ENCODE data around the gene TMEM267.

DNA sequence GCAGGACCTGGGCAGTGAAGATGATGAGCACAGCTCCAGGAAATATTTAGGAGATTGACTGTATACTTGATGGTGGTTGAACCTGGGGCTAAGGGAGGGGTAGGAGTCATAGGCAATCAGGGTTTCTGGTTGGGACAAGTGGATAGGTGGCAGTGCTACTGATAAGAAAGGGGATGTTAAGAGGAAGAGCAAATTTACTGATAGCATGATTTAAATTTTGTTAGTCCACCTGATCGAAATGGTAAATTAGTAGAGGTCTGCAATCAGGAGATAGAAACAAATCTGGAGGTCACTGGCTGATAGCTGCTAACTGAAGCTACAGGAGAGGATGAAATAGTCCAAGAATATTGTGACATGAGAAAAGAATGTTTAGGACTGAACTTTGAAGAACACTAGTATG lies 37.0 kb upstream of the TMEM267 start:
- TF ChIP-seq, protein P1, sequence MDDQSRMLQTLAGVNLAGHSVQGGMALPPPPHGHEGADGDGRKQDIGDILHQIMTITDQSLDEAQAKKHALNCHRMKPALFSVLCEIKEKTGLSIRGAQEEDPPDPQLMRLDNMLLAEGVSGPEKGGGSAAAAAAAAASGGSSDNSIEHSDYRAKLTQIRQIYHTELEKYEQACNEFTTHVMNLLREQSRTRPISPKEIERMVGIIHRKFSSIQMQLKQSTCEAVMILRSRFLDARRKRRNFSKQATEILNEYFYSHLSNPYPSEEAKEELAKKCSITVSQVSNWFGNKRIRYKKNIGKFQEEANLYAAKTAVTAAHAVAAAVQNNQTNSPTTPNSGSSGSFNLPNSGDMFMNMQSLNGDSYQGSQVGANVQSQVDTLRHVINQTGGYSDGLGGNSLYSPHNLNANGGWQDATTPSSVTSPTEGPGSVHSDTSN (IDR thresholded peaks at IDR 0.05; ENCODE audit: insufficient replicate concordance, low read depth, low read length), result no peak
- no peak for TF ChIP-seq ETV6 (conservative IDR thresholded peaks at IDR 0.05 in 1 of 2, IDR thresholded peaks at IDR 0.05 in 1 of 2; ENCODE audit: borderline replicate concordance in 1 of 2, low read depth in 1 of 2)

All from GM12878 (cell line).